ENCODE measurements around the gene DRC7.
"Not testable (repeated sequence)": the region's sequence is repeated elsewhere in the genome, so short reads cannot be mapped to it uniquely, and the experiment has no call there.

DRC7 gene

DNA sequence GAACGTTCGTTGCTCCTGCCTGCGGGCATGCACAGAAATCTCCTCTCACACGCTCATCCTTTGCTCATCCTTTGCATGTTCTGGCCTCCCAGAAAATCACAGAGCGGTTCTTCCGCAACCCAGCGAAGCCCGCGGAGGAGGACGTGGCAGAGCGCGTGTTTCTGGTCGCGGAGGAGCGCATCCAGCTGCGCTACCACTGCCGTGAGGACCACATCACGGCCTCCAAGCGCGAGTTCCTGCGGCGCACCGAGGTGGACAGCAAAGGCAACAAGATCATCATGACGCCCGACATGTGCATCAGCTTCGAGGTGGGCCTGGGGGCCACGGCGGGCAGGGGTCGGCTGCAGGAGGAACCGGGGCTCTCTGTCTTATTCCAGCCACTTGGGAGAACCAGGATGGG, 31.4 kb downstream of the DRC7 start:
- TF ChIP-seq, protein P1, sequence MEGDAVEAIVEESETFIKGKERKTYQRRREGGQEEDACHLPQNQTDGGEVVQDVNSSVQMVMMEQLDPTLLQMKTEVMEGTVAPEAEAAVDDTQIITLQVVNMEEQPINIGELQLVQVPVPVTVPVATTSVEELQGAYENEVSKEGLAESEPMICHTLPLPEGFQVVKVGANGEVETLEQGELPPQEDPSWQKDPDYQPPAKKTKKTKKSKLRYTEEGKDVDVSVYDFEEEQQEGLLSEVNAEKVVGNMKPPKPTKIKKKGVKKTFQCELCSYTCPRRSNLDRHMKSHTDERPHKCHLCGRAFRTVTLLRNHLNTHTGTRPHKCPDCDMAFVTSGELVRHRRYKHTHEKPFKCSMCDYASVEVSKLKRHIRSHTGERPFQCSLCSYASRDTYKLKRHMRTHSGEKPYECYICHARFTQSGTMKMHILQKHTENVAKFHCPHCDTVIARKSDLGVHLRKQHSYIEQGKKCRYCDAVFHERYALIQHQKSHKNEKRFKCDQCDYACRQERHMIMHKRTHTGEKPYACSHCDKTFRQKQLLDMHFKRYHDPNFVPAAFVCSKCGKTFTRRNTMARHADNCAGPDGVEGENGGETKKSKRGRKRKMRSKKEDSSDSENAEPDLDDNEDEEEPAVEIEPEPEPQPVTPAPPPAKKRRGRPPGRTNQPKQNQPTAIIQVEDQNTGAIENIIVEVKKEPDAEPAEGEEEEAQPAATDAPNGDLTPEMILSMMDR (conservative IDR thresholded peaks at IDR 0.05; ENCODE audit: low read length): no peak
- no peak for DNase-seq (ENCODE audit: low read depth)
- no peak overlapping the region for H3K4me3 ChIP-seq (ENCODE audit: low read length)

DNA sequence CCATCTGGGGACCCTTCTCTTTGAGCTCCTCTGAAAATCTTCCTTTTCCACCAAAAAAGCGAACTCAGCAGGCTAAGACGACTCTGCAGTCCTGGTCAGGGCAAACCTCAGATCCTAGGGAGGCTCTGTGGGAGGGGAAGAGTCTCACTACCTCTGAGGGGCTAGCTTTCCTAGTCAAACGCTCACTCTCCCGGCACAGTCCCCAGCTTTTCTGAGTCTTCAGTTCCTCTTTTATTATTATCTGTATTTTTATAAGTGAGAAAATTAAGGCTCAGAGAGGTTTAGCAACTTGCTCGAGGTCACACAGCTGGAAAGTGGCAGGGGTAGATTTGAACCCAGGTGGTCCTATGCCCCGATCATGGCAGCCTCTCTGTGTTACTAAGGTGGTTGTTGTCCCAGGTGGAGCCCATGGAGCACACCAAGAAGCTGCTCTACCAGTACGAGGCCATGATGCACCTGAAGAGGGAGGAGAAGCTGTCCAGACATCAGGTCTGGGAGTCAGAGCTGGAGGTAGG, 31.9 kb downstream of the DRC7 start:
- DNase-seq (ENCODE audit: low read depth): no peak
- H3K4me3 ChIP-seq (ENCODE audit: low read length): no peak overlapping the region
- TF ChIP-seq, protein P1 (conservative IDR thresholded peaks at IDR 0.05; ENCODE audit: low read length): no peak

DNA sequence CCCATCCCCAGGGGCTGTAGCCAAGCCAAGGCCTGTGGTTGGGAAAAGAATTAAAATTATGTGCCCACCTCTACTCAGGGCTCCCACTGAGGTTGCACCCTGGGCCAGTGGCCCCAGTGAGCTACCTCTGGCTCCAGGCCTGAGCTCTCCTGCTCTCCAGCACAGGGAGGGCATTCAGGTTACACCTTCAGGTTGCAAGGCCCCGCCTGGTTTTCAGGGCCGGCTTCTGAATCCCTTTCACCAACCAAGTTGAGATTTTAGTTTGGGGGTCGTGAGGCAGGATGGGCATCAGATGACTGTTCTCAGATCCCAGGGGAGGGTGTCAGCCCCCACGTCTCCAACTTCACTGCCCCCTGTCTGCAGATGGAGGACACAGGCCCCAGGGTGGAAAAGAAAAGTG, 33.0 kb downstream of the DRC7 start:
- H3K4me3 ChIP-seq (ENCODE audit: low read length): no peak overlapping the region
- TF ChIP-seq, protein P1 (conservative IDR thresholded peaks at IDR 0.05; ENCODE audit: low read length): no peak
- no peak for DNase-seq (ENCODE audit: low read depth)

DNA sequence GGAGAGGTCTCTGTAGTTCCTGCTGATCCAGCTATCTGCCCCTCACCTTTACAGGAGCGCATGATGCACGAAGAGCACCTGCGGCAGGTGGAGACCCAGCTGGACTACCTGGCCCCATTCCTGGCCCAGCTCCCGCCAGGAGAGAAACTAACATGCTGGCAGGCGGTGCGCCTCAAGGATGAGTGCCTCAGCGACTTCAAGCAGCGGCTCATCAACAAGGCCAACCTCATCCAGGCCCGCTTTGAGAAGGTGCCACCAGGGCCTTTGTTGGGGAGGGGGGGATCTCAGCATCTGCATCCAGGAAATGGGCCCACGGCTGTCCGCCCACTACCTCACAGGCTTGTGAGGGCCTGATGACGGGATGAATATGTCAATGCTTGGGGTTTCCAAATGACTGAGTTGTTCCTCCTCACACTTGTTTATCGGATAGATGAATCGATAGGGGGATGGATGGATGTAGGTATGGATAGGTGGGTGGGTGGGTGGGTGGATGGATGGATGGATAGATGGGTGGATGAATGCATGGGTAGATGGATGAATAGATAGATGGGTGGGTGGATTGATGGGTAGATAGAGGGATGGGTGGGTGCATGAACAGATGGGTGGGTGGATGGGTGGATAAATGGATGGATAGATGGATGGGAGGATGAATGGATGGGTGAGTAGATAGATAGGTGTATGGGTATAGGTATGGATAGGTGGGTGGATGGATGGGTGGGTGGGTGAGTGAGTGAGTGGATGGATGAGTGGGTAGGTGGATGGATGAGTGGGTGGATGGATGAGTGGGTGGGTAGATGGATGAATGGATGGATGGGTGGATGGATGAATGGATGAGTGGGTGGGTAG, 34.0 kb downstream of the DRC7 start:
- TF ChIP-seq, protein P1 (conservative IDR thresholded peaks at IDR 0.05; ENCODE audit: low read length): no peak
- no peak for DNase-seq (ENCODE audit: low read depth)
- no peak overlapping the region for H3K4me3 ChIP-seq (ENCODE audit: low read length)

GRCh38 chr16:57729182-57729484, 34.5 kb downstream of the DRC7 start:
- H3K4me3 ChIP-seq (ENCODE audit: low read length): no peak overlapping the region
- DNase-seq (ENCODE audit: low read depth): no peak
- TF ChIP-seq, protein P1 (conservative IDR thresholded peaks at IDR 0.05; ENCODE audit: low read length): no peak

GRCh38 chr16:57729852-57730251, 35.2 kb downstream of the DRC7 start:
- DNase-seq (ENCODE audit: low read depth); H3K4me3 ChIP-seq (ENCODE audit: low read length): not testable (repeated sequence)

GRCh38 chr16:57730771-57731730, 36.4 kb downstream of the DRC7 start:
- TF ChIP-seq, protein P1 (conservative IDR thresholded peaks at IDR 0.05; ENCODE audit: low read length): no peak
- H3K4me3 ChIP-seq (ENCODE audit: low read length): no peak overlapping the region
- DNase-seq (ENCODE audit: low read depth): no peak
